Left lung (tissue), 10 donors: ENCODE measurements around the gene CDC42EP5. TPM values are rescaled to one million over a fixed set of nuclear protein-coding genes. Genes with fewer than 3 reads are reported as not detected.

ENCODE experiments used
- ATAC-seq: fragments of 200-7000 bp; cut with Tn5 transposase; one replicate; pipeline ENCODE4 v1.9.1; 2020; ENCODE audit warnings: moderate library complexity
- DNase-seq, 4 donors: peaks; one replicate each; pipeline ENCODE4 v3.0.0-alpha.2; 2013 to 2020
- H3K27ac ChIP-seq, 2 donors: fragments of 200-600 bp; sonication (generic) in 1 of 2; one replicate each; pipeline versions ENCODE4 v1.5.0 to v1.8.0; 2020 to 2021
- H3K27me3 ChIP-seq, 2 donors: fragments of 200-600 bp; sonication (generic) in 1 of 2; one replicate each; pipeline versions ENCODE4 v1.5.0 to v1.8.0; 2020 to 2021
- H3K36me3 ChIP-seq, 2 donors: fragments of 200-600 bp; sonication (generic) in 1 of 2; one replicate each; pipeline versions ENCODE4 v1.5.0 to v1.8.0; 2020 to 2021
- H3K4me1 ChIP-seq, 2 donors: fragments of 200-600 bp; one replicate each; pipeline ENCODE4 v1.8.0; 2021
- H3K4me3 ChIP-seq, 2 donors: fragments of 200-600 bp; sonication (generic) in 1 of 2; one replicate each; pipeline versions ENCODE4 v1.5.0 to v1.8.0; 2020 to 2021; ENCODE audit warnings: mild to moderate bottlenecking in 1 of 2
- H3K9me3 ChIP-seq, 2 donors: fragments of 200-600 bp; sonication (generic) in 1 of 2; one replicate each; pipeline versions ENCODE4 v1.5.0 to v1.8.0; 2020 to 2021
- intact Hi-C, 2 donors: fragments of 100-400 bp; cut with DNase I; formaldehyde crosslinking; loops; one replicate each; pipeline versions ENCODE4 v1.11.2 to v1.14.2; 2022
- polyA plus RNA-seq, 6 donors: library from polyadenylated mRNA; unstranded; fragments of 120-200 nt; gene quantifications; one replicate each; pipeline ENCODE4 v1.2.1, GENCODE V29; 2013; ENCODE audit not compliant: insufficient read length in 6 of 6
- total RNA-seq, 2 donors: library from RNA; stranded (reverse); fragmentation: NEBNext Ultra II Directional; extraction: Animal tissue kit (Norgen Biotek cat#: 25700); gene quantifications; one replicate each; pipeline ENCODE4 v1.2.1, GENCODE V29; 2021
- TF ChIP-seq, protein P1 (sequence below), 2 donors: fragments of 200-600 bp; sonication (generic) in 1 of 2; IDR thresholded peaks; one replicate each; pipeline versions ENCODE4 v1.5.0 to v1.8.0; 2021; ENCODE audit warnings: antibody characterized with exemption in 2 of 2
- donor health status: DM: no; HTN: yes; CAD: no.
- donor health status: DM: no; HTN: no; CAD: no.

Gene CDC42EP5
- total and polyA plus RNA-seq, 8 donors, result 20.4 to 57.6 (median 31.1) TPM

DNA sequence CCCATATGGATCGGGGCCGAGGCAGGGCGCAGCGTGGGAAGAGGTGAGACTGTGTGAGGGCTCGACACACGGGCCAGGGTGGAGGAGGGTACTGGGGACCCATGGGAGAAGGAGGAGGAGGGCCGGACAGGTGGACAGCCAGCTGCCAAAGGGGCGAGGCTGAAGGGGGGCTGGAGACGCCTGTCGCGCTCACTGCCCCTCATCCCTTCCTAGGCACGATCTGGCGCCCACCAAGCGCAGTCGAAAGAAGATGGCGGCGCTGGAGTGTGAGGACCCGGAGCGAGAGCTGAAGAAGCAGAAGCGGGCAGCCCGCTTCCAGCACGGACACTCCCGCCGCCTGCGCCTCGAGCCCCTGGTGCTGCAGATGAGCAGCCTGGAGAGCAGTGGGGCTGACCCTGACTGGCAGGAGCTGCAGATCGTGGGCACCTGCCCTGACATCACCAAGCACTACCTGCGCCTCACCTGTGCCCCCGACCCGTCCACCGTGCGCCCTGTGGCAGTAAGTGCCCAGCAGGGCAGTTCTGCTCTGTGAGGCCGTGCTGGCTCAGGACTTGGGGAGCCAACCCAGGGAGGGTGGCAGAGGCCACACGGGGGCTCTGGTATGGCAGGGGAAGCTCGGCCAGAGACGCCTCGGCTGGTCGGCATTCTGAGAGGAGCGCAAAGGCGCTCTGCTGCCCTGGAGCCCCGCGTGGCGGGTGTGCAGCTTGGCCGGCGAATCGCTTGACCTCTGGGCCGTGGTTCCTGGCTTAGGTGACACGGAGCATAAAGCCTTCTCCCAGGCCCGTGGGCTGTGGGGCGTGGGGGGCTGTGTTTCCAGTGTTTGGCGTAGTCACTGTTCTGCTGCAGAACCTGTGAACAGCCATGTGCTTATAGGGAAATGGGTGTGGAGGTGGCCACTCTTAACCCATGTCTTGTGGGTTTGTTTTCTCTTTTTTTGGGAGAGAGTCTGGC, 16.4 kb downstream of the CDC42EP5 start:
- Histone ChIP-seq H3K4me1 (peaks cover 7 to 35% of the 10 kb centered on the region in 2 donors), H3K4me3 (no peak overlapping the region), H3K9me3 (no peaks in the 10 kb centered on the region), H3K27ac (no peak overlapping the region), H3K27me3 (no peaks in the 10 kb centered on the region), H3K36me3 (peaks cover 0 to 100% of the 10 kb centered on the region in 2 donors)
- intact Hi-C loops, result no loop called here
- peak in 2 of 4 donors; percentile 19 to 77 for DNase-seq
- ATAC-seq, result no peak
- TF ChIP-seq, protein P1, sequence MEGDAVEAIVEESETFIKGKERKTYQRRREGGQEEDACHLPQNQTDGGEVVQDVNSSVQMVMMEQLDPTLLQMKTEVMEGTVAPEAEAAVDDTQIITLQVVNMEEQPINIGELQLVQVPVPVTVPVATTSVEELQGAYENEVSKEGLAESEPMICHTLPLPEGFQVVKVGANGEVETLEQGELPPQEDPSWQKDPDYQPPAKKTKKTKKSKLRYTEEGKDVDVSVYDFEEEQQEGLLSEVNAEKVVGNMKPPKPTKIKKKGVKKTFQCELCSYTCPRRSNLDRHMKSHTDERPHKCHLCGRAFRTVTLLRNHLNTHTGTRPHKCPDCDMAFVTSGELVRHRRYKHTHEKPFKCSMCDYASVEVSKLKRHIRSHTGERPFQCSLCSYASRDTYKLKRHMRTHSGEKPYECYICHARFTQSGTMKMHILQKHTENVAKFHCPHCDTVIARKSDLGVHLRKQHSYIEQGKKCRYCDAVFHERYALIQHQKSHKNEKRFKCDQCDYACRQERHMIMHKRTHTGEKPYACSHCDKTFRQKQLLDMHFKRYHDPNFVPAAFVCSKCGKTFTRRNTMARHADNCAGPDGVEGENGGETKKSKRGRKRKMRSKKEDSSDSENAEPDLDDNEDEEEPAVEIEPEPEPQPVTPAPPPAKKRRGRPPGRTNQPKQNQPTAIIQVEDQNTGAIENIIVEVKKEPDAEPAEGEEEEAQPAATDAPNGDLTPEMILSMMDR (IDR thresholded peaks at IDR 0.05), result no peak

DNA sequence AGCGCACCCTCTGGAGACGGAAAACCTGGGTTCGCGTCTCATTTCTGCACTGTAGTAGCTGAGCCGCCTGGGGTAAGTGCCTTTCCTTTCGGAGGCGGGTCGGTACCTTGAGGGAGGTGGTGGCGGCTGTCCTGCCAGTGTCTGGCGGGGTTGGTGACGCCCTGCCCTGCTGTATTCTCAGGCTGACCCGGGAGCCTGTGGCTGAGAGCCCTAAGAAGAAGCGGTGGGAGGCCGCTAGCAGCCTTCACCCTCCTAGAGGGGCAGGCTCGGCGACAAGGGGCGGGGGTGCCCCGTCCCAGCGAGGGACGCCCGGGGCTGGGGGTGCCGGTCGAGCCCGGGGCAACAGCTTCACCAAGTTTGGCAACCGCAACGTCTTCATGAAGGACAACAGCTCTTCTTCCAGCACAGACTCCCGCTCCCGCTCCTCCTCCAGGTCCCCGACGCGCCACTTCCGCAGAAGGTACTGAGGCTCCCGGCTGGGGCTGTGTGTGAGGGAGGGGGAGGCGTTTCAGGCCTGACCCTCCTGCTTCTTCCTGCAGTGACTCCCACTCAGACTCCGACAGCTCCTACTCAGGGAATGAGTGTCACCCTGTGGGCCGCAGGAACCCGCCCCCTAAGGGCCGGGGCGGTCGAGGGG, 17.2 kb downstream of the CDC42EP5 start:
- H3K27me3 ChIP-seq, result no peaks in the 10 kb centered on the region
- DNase-seq (peak in 1 of 4 donors; percentile 69), ATAC-seq (no peak)
- peaks cover 0 to 100% of the 10 kb centered on the region in 2 donors for H3K36me3 ChIP-seq
- no peaks in the 10 kb centered on the region for H3K9me3 ChIP-seq
- H3K4me1 ChIP-seq, result peaks cover 9 to 35% of the 10 kb centered on the region in 2 donors
- intact Hi-C loops, result no loop called here
- no peak overlapping the region for H3K4me3 ChIP-seq
- H3K27ac ChIP-seq, result no peak overlapping the region
- TF ChIP-seq, protein P1 (IDR thresholded peaks at IDR 0.05), result no peak

DNA sequence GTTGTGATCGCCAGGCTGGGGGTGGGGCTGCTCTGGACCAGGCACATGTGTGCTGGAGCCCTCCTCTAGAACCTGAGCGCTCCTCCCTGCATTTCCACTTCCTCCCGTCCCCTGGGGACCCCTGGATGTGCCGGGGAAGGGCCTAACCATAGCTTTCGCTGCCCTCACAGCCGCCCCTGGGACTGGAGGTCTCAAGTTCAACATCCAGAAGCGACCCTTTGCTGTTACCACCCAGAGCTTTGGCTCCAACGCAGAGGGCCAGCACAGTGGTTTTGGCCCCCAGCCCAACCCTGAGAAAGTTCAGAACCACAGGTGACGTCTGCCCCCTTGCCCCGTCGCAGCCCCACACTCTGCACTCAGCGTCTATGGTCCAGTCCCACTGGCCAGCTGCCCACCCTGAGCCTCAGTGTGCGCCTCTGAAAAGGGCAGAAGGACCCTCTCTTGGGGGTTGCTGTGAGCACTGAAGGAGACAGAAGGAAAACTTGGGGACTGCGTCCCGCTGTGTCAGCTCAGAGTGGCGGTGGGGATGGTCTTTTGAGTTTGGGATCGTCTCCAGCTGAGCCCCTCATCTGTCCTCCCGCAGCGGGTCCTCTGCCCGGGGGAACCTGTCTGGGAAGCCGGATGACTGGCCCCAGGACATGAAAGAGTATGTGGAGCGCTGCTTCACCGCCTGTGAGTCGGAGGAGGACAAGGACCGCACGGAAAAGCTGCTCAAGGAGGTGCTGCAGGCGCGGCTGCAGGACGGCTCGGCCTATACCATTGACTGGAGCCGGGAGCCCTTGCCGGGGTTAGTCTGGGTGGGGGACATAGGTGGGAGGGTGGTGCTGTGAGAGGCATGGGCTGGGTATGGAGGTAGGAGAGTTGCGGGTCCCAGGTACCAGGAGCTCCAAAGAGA, 18.1 kb downstream of the CDC42EP5 start:
- H3K9me3 ChIP-seq, result no peaks in the 10 kb centered on the region

DNA sequence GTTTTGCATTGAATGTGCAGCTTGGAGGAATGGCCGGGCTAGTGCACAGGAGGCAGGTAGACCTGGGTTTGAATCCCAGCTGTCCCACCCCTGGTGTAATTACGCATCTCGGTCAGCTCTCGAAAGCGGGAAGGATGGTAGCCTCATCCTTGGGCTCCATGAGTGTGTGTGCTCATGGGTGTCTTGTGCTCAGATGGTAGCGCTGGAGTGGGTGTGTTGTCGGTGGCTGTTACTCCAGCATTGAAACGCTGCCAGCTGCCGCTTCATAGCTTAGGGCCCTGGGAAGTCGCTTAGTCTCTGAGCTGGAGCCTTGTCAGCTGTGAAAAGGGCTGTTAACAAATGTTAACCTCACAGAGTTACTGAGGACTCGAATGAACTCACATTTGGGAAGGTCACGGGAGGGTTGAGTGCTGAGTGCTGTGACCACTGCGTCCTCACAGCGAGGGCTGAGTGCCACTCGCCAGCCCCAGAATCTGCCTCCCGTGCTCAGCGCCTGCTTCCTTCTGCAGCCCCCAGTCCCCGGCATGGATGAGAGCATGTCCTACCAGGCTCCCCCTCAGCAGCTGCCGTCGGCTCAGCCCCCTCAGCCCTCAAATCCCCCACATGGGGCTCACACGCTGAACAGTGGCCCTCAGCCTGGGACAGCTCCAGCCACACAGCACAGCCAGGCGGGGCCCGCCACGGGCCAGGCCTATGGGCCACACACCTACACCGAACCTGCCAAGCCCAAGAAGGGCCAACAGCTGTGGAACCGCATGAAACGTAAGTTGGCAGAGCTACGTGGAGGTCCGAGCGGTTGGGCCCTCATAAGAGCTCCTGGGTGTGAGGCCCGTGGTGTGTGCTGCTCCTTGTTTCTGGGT, 18.9 kb downstream of the CDC42EP5 start:
- Histone ChIP-seq H3K9me3 (no peaks in the 10 kb centered on the region), H3K27ac (no peak overlapping the region), H3K36me3 (peaks cover 0 to 86% of the 10 kb centered on the region in 2 donors), H3K4me1 (peaks cover 21 to 33% of the 10 kb centered on the region in 2 donors), H3K27me3 (no peaks in the 10 kb centered on the region), H3K4me3 (no peak overlapping the region)
- DNase-seq (peak in 1 of 4 donors; percentile 69), ATAC-seq (no peak)
- TF ChIP-seq, protein P1 (IDR thresholded peaks at IDR 0.05), result no peak
- intact Hi-C loops, result no loop called here

More for the DNA sequence above, 18.1 kb downstream of the CDC42EP5 start:
- ATAC-seq, result no peak
- TF ChIP-seq, protein P1 (IDR thresholded peaks at IDR 0.05), result no peak
- H3K4me1 ChIP-seq, result peaks cover 18 to 35% of the 10 kb centered on the region in 2 donors
- intact Hi-C loops, result no loop called here
- peaks cover 0 to 95% of the 10 kb centered on the region in 2 donors for H3K36me3 ChIP-seq
- no peak overlapping the region for H3K27ac ChIP-seq
- no peak overlapping the region for H3K4me3 ChIP-seq
- DNase-seq, result no peak
- no peaks in the 10 kb centered on the region for H3K27me3 ChIP-seq
